B cell (primary cell): ENCODE data around the gene MFSD6L. TPM values are rescaled to one million over a fixed set of nuclear protein-coding genes. Genes with fewer than 3 reads are reported as not detected.
"Not testable (repeated sequence)": the region's sequence is repeated elsewhere in the genome, so short reads cannot be mapped to it uniquely, and the experiment has no call there.

Experiments used
- ATAC-seq: fragments of 200-7000 bp; cut with Tn5 transposase; one replicate; pipeline ENCODE4 v1.10.0; 2021; ENCODE audit warnings: low read depth, mild to moderate bottlenecking, moderate number of reproducible peaks, moderate library complexity
- CTCF ChIA-PET: fragments of 350-600 bp; sonication (Branson Sonifier 250); formaldehyde crosslinking; loops from one replicate; lab custom pipeline; 2021; ENCODE audit warnings: antibody characterized with exemption, inconsistent platforms; lab: Charles Lee
- POLR2A ChIA-PET: fragments of 350-600 bp; sonication (Branson Sonifier 250); formaldehyde crosslinking; loops from one replicate; lab custom pipeline; 2021; ENCODE audit warnings: antibody characterized with exemption; lab: Charles Lee
- DNase-seq: peaks from one replicate; pipeline ENCODE4 v3.0.0; 2013
- H2AFZ ChIP-seq: 2 replicates; pipeline ENCODE4 v1.6.1; 2012; ENCODE audit warnings: mild to moderate bottlenecking, low read depth, low read length; ENCODE audit not compliant: insufficient read depth, poor library complexity, severe bottlenecking
- H3K27ac ChIP-seq, 2 donors: 1 replicate in 1 of 2; 2 replicates in 1 of 2; pipeline ENCODE4 v1.5.1; 2012 to 2013; ENCODE audit warnings: low read length in 2 of 2, mild to moderate bottlenecking in 2 of 2, moderate library complexity in 1 of 2
- H3K27me3 ChIP-seq, 4 experiments: fragments of 200-600 bp in 1 of 4; sonication (generic) in 1 of 4; replicated peaks in 1 of 4; 1 replicate in 2 of 4; 2 replicates in 2 of 4; pipeline versions ENCODE4 v1.6.1 to v1.7.0; 2013 to 2016; ENCODE audit warnings: low read length in 3 of 4, mild to moderate bottlenecking in 2 of 4, mixed read lengths in 1 of 4, moderate library complexity in 1 of 4; ENCODE audit not compliant: insufficient read depth in 4 of 4, control insufficient read depth in 3 of 4; ENCODE audit errors: control extremely low read depth in 1 of 4
- H3K36me3 ChIP-seq, 2 experiments: replicated peaks in 1 of 2; 1 replicate in 1 of 2; 2 replicates in 1 of 2; pipeline versions ENCODE4 v1.6.1 to v1.7.1; 2013; ENCODE audit warnings: low read length in 1 of 2; ENCODE audit not compliant: insufficient read depth in 2 of 2, control insufficient read depth in 1 of 2; ENCODE audit errors: control extremely low read depth in 1 of 2, extremely low read depth in 1 of 2
- H3K4me1 ChIP-seq, 2 donors: fragments of 200-600 bp in 1 of 2; sonication (generic) in 1 of 2; 1 replicate in 1 of 2; 2 replicates in 1 of 2; pipeline versions ENCODE4 v1.5.1 to v1.6.1; 2013 to 2017; ENCODE audit warnings: low read length in 2 of 2; ENCODE audit not compliant: control insufficient read depth in 2 of 2, insufficient read depth in 2 of 2
- H3K4me2 ChIP-seq: replicated peaks from 2 replicates; pipeline ENCODE3; 2012; ENCODE audit warnings: mild to moderate bottlenecking, low read depth, low read length; ENCODE audit not compliant: poor library complexity, severe bottlenecking
- H3K4me3 ChIP-seq, 5 experiments: fragments of 200-600 bp in 1 of 5; sonication (generic) in 1 of 5; 1 replicate in 3 of 5; 2 replicates in 2 of 5; pipeline versions ENCODE4 v1.5.1 to v1.7.0; 2011 to 2016; ENCODE audit warnings: low read length in 4 of 5, mild to moderate bottlenecking in 4 of 5, low read depth in 2 of 5, control low read depth in 1 of 5, moderate library complexity in 1 of 5; ENCODE audit not compliant: insufficient read depth in 1 of 5; ENCODE audit errors: control extremely low read depth in 1 of 5, extremely low read depth in 1 of 5
- H3K79me2 ChIP-seq: fragments of 200-600 bp; sonication (generic); one replicate; pipeline ENCODE4 v1.6.0; 2016; ENCODE audit warnings: low read length; ENCODE audit not compliant: control insufficient read depth, insufficient read depth
- H3K9ac ChIP-seq: fragments of 200-600 bp; sonication (generic); 2 replicates; pipeline ENCODE4 v1.6.1; 2017; ENCODE audit warnings: mild to moderate bottlenecking, low read length, moderate library complexity
- H3K9me3 ChIP-seq, 3 donors: one replicate each; pipeline versions ENCODE4 v1.6.1 to v1.7.1; 2013; ENCODE audit warnings: low read length in 2 of 3; ENCODE audit not compliant: control insufficient read depth in 2 of 3, insufficient read depth in 1 of 3; ENCODE audit errors: control extremely low read depth in 1 of 3
- H4K20me1 ChIP-seq: 2 replicates; pipeline ENCODE4 v1.6.0; 2012; ENCODE audit warnings: mild to moderate bottlenecking, low read length; ENCODE audit not compliant: insufficient read depth, control insufficient read depth, poor library complexity, severe bottlenecking
- H3K27ac Mint-ChIP-seq: one replicate; pipeline ENCODE4 v1.8.0; 2021; ENCODE audit warnings: mixed read lengths
- H3K27me3 Mint-ChIP-seq: one replicate; pipeline ENCODE4 v1.8.0; 2021; ENCODE audit warnings: mixed read lengths
- H3K4me1 Mint-ChIP-seq: one replicate; pipeline ENCODE4 v1.8.0; 2021; ENCODE audit warnings: mixed read lengths
- H3K4me3 Mint-ChIP-seq: one replicate; pipeline ENCODE4 v1.8.0; 2021; ENCODE audit warnings: mixed read lengths
- H3K9me3 Mint-ChIP-seq: one replicate; pipeline ENCODE4 v1.8.0; 2022; ENCODE audit warnings: mixed read lengths; ENCODE audit not compliant: insufficient read depth
- CTCF ChIP-seq: fragments of 200-600 bp; IDR thresholded peaks from one replicate; pipeline ENCODE4 v1.8.0; 2022; ENCODE audit warnings: antibody characterized with exemption, mild to moderate bottlenecking
- EZH2 ChIP-seq: IDR thresholded peaks from 2 replicates; pipeline ENCODE4 v1.6.1; 2012; ENCODE audit warnings: borderline replicate concordance, low read depth, mild to moderate bottlenecking, moderate library complexity, low read length; ENCODE audit not compliant: insufficient read depth, poor library complexity, severe bottlenecking
- WGBS: methylation state at CpG from one replicate; pipeline ENCODE4 v1.1.5; 2013; ENCODE audit warnings: missing lambda C conversion rate; ENCODE audit not compliant: insufficient coverage; 5-methylcytosine and 5-hydroxymethylcytosine counted together
- intact Hi-C: fragments of 100-400 bp; cut with micrococcal nuclease; formaldehyde crosslinking; loops from one replicate; pipeline ENCODE4 v1.10.0; 2022
- polyA plus RNA-seq: library from polyadenylated mRNA; depleted of rRNA; stranded (reverse); fragments of >200 nt; gene quantifications from 2 replicates; pipeline ENCODE4 v1.2.3, GENCODE V29; 2012
- total RNA-seq, 2 donors: library from RNA; stranded (reverse); fragments of 120-200 nt in 1 of 2; gene quantifications; 1 replicate in 1 of 2; 2 replicates in 1 of 2; pipeline versions ENCODE4 v1.2.3 to v1.2.4, GENCODE V29; 2013 to 2022

Gene MFSD6L
- total and polyA plus RNA-seq, 2 donors (not counting 1 experiment from before 2014, with no cell fraction given): 0.24 to 0.37 TPM

GRCh38 chr17:8806253-8806925, 7.2 kb upstream of the MFSD6L start:
- peak overlapping the region; percentile 75 for H3K4me2 ChIP-seq
- peaks cover 4% of the 10 kb centered on the region for H3K27me3 Mint-ChIP-seq
- peaks cover 0 to 17% (median 7%) of the 10 kb centered on the region in 3 donors for H3K9me3 ChIP-seq
- peak overlapping the region; percentile 7 for H3K9ac ChIP-seq
- H3K4me1 Mint-ChIP-seq: peaks cover 44% of the 10 kb centered on the region
- H3K4me1 ChIP-seq: peaks cover 36 to 42% of the 10 kb centered on the region in 2 donors
- ChIA-PET POLR2A (interaction anchor here (1.1 to 3.1 kb wide), 2 partner anchors 52 to 159 kb away, joined by 7 to 10 read pairs; partner anchors contain the start of gene PIK3R5), CTCF (interaction anchor here (0.7 to 5.3 kb wide), 10 partner anchors 13 to 192 kb away, joined by 3 to 41 read pairs (median 6); no protein-coding TSS in a partner anchor)
- TF ChIP-seq CTCF: no peak
- TF ChIP-seq EZH2: no peak
- H4K20me1 ChIP-seq: no peaks in the 10 kb centered on the region
- peak overlapping the region; percentile 76 for H3K4me3 Mint-ChIP-seq
- DNase-seq (peak; percentile 64), ATAC-seq (peak; percentile 22)
- peak overlapping the region; percentile 95 to 97 for H3K27ac ChIP-seq
- H3K4me3 ChIP-seq: peak overlapping the region in 2 of 5 experiments; percentile 5 to 26
- intact Hi-C loops: no loop called here
- peaks cover 9% of the 10 kb centered on the region for H3K9me3 Mint-ChIP-seq
- no peak overlapping the region for H2AFZ ChIP-seq
- no peaks in the 10 kb centered on the region for H3K36me3 ChIP-seq
- 39% methylated on average over 3 of the region's 3 CpGs for WGBS
- H3K27ac Mint-ChIP-seq: peak overlapping the region; percentile 95
- no peaks in the 10 kb centered on the region for H3K79me2 ChIP-seq
- H3K27me3 ChIP-seq: no peaks in the 10 kb centered on the region

GRCh38 chr17:8805396-8805795, 6.2 kb upstream of the MFSD6L start:
- H3K27me3 ChIP-seq, H4K20me1 ChIP-seq, H3K9me3 ChIP-seq, intact Hi-C loops, H3K27me3 Mint-ChIP-seq, ATAC-seq, H3K36me3 ChIP-seq, H2AFZ ChIP-seq, H3K4me3 Mint-ChIP-seq, H3K9ac ChIP-seq, DNase-seq, H3K4me3 ChIP-seq, H3K9me3 Mint-ChIP-seq, H3K79me2 ChIP-seq: not testable (repeated sequence)
- H3K4me1 ChIP-seq: peaks cover 36 to 42% of the 10 kb centered on the region in 2 donors
- H3K27ac Mint-ChIP-seq: peak overlapping the region; percentile 95
- peak overlapping the region; percentile 75 for H3K4me2 ChIP-seq
- ChIA-PET POLR2A (interaction anchor here (3.1 kb wide), 1 partner anchor 160 kb away, joined by 10 read pairs; the partner anchor contains the start of gene PIK3R5), CTCF (interaction anchor here (0.7 to 5.3 kb wide), 5 partner anchors 19 to 193 kb away, joined by 4 to 41 read pairs (median 20); no protein-coding TSS in a partner anchor)
- WGBS: 94% methylated on average over 3 of the region's 10 CpGs
- peaks cover 44% of the 10 kb centered on the region for H3K4me1 Mint-ChIP-seq
- peak overlapping the region; percentile 51 to 95 for H3K27ac ChIP-seq
